ENCODE results near the gene DNAH2. TPM values are rescaled to one million over a fixed set of nuclear protein-coding genes. Genes with fewer than 3 reads are reported as not detected.

Gene DNAH2
- total RNA-seq, 1 donor from 2014 or later = 0.04 TPM

DNA sequence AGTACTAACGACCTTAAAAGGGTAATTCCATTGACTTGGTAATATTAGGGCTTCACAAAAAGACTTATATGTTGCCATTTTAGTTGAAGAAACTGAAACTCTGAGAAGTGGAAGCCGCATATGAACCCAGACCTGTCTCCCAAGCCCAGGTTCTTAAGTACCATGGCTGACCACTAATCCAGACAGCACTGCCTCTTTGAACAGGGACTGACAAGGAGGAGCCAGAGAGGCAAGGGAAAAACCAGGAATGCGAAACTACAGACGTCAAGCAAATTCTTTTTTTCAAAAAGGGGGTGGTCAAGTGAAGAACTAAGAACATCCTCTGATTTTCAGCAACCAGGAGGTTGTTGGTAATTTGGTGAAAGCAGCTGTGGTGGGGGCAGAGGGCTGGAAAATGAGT lies 155.5 kb downstream of the DNAH2 start:
- H3K36me3 ChIP-seq (ENCODE audit: control insufficient read depth, insufficient read depth, low read length) = peaks cover 1% of the 10 kb centered on the region
- no peak for DNase-seq (ENCODE audit: low read depth)
- no peak overlapping the region for H3K4me3 ChIP-seq (ENCODE audit: low read depth, low read length)
- TF ChIP-seq, protein P1, sequence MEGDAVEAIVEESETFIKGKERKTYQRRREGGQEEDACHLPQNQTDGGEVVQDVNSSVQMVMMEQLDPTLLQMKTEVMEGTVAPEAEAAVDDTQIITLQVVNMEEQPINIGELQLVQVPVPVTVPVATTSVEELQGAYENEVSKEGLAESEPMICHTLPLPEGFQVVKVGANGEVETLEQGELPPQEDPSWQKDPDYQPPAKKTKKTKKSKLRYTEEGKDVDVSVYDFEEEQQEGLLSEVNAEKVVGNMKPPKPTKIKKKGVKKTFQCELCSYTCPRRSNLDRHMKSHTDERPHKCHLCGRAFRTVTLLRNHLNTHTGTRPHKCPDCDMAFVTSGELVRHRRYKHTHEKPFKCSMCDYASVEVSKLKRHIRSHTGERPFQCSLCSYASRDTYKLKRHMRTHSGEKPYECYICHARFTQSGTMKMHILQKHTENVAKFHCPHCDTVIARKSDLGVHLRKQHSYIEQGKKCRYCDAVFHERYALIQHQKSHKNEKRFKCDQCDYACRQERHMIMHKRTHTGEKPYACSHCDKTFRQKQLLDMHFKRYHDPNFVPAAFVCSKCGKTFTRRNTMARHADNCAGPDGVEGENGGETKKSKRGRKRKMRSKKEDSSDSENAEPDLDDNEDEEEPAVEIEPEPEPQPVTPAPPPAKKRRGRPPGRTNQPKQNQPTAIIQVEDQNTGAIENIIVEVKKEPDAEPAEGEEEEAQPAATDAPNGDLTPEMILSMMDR (IDR thresholded peaks at IDR 0.05; ENCODE audit: insufficient read depth, low read length, poor library complexity, severe bottlenecking) = no peak
- no peaks in the 10 kb centered on the region for H3K27me3 ChIP-seq (ENCODE audit: control insufficient read depth, insufficient read depth, low read length)

DNA sequence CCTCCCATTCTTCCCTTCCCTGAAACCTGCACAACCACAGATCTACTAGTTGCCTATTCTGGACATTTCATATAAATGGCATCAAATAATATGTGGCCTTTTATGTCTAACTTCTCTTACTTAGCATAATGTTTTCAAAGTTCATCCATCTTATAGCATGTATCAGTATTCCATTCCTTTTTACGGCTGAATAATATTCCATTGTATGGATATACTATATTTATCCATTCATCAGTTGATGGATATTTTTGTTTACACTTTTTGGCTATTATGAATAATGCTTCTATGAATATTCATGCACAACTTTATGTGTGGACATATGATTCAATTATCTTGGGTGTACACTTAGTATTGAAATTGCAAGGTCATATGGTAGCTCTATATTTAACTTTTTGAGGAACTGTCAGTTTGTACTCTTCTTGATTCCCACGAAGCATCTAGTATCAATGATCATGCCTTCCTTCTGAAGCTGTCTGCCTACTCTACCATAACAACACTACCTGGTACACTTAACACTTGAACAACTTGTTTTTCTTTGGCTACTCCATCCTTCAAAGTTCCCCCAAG lies 158.3 kb downstream of the DNAH2 start:
- Histone ChIP-seq H3K4me3 (ENCODE audit: low read depth, low read length) (no peak overlapping the region), H3K27me3 (ENCODE audit: control insufficient read depth, insufficient read depth, low read length) (no peaks in the 10 kb centered on the region), H3K36me3 (ENCODE audit: control insufficient read depth, insufficient read depth, low read length) (peaks cover 1% of the 10 kb centered on the region)
- TF ChIP-seq, protein P1 (IDR thresholded peaks at IDR 0.05; ENCODE audit: insufficient read depth, low read length, poor library complexity, severe bottlenecking) = no peak
- DNase-seq (ENCODE audit: low read depth) = no peak

DNA sequence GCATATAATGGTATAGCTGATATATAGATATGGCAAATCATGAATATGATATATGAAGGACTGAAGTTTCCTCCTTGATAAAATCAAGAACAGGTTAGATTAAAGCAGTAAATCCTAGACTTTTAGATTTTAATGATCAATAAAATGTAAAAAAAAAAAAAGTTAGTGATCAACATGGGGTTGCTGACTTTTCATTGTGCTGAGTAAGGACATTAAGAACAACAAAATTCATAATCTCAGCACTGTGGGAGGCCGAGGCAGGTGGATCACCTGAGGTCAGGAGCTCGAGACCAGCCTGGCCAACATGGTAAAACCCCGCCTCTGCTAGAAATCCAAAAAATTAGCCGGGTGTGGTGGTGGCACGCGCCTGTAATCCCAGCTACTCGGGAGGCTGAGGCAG lies 160.7 kb downstream of the DNAH2 start:
- no peak overlapping the region for H3K4me3 ChIP-seq (ENCODE audit: low read depth, low read length)
- DNase-seq (ENCODE audit: low read depth) = no peak
- no peaks in the 10 kb centered on the region for H3K27me3 ChIP-seq (ENCODE audit: control insufficient read depth, insufficient read depth, low read length)
- TF ChIP-seq, protein P1 (IDR thresholded peaks at IDR 0.05; ENCODE audit: insufficient read depth, low read length, poor library complexity, severe bottlenecking) = no peak
- peaks cover 1% of the 10 kb centered on the region for H3K36me3 ChIP-seq (ENCODE audit: control insufficient read depth, insufficient read depth, low read length)

DNA sequence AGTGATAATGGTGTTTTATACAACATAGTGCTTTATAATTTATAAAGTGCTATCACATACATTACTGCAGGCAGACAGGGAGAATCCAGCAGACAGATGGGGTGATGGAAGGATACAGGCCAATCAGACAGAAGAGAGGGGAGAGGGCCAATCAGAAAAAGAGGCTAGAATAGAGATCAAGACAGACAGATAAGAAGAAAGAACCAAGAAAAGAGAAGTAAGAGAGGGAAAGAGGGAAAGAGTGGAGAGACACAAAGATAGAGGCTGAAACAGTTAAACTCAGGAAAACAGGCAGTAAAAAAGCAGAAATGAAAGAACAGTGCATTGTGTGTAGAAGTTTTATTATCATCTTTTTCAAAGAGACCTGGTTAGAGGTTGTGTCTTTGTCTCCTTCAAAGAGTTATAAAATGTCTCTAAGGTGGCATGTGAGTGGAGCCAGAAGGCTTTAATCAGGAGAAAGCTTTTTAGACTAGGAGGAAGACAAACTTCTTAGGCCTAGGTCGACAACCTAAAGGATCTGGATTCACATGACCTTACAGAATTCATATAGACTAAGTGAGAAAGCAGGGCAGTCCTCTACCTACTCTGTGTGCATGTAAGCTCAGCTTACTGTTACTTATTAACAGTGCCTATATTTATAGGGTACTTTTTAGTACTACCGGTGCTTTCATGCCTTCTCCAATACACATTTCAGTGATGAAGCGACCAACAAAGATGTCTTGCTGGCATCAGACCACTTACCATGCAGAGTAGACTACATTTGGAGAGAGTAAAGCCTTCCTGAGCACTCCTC lies 162.7 kb downstream of the DNAH2 start:
- TF ChIP-seq, protein P1 (IDR thresholded peaks at IDR 0.05; ENCODE audit: insufficient read depth, low read length, poor library complexity, severe bottlenecking) = no peak
- H3K4me3 ChIP-seq (ENCODE audit: low read depth, low read length) = no peak overlapping the region
- H3K27me3 ChIP-seq (ENCODE audit: control insufficient read depth, insufficient read depth, low read length) = no peaks in the 10 kb centered on the region
- peaks cover 1% of the 10 kb centered on the region for H3K36me3 ChIP-seq (ENCODE audit: control insufficient read depth, insufficient read depth, low read length)
- no peak for DNase-seq (ENCODE audit: low read depth)

DNA sequence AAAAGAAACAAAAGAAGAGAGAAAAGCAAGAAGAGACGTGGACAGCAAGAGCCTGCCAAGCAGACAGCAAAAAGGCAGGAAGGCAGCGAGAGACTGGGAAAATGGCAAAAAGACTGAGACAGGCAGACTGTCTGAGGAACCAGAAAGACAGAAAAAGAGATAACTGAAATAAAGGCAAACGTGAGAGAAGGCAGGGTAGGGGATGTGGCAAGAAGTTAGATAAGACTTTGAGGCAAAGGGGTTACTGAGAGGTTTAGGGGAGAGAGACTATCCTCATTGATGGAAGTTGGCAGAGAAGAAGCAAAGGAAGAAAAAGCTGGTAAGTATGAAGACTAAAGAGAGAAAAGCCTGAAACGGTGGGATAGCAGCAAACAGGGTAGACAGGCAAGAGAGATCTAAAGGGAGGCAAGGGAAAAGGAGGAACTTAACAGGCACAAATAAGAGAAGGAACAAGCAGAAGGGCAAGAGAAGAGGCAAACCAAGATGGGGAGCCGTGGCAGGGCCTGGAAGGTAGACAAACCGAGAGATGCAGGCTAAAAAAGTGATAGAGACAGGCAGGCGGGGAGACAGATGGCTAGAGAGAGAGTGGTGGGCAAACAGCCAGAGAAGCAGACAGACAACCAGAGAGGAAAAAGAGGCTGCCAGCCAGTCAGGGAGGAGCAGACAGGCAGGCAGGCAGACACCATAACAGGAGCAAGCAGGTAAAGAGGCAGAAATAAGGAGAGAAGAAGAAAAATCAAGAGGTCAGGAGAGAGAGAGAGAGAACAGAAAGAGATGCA lies 163.9 kb downstream of the DNAH2 start:
- DNase-seq (ENCODE audit: low read depth) = no peak
- no peak overlapping the region for H3K4me3 ChIP-seq (ENCODE audit: low read depth, low read length)
- no peaks in the 10 kb centered on the region for H3K27me3 ChIP-seq (ENCODE audit: control insufficient read depth, insufficient read depth, low read length)
- H3K36me3 ChIP-seq (ENCODE audit: control insufficient read depth, insufficient read depth, low read length) = no peaks in the 10 kb centered on the region
- TF ChIP-seq, protein P1 (IDR thresholded peaks at IDR 0.05; ENCODE audit: insufficient read depth, low read length, poor library complexity, severe bottlenecking) = no peak
